ENCODE measurements around the gene GUF1. TPM values are rescaled to one million over a fixed set of nuclear protein-coding genes. Genes with fewer than 3 reads are reported as not detected.
"Not testable (repeated sequence)": the region's sequence is repeated elsewhere in the genome, so short reads cannot be mapped to it uniquely, and the experiment has no call there.

GUF1 gene
- total RNA-seq, 1 donor, result 22.9 TPM

DNA sequence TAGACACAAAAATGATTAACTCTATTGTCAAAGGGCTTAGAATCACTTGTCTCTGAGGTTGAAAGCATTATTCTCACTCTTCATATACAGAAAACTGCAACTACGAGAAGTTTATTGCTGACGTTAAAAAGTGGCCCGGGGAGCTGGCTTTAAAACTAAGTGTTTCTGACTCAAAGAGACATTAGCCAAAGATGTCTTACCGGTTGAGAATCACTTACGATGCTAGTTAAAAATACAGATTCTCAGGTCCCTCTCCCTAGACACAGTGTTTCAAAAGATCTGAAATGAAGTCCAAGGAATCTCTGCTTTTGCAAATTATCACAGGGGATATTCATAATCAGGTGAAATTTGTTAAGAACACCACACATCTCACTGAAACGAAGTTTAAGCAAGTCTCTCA is 46.9 kb downstream of the GUF1 start:
- DNase-seq (ENCODE audit: low read depth), result peak; percentile 2
- peak overlapping the region; percentile 84 for H3K4me3 ChIP-seq (ENCODE audit: low read depth, low read length)
- TF ChIP-seq, protein P1, sequence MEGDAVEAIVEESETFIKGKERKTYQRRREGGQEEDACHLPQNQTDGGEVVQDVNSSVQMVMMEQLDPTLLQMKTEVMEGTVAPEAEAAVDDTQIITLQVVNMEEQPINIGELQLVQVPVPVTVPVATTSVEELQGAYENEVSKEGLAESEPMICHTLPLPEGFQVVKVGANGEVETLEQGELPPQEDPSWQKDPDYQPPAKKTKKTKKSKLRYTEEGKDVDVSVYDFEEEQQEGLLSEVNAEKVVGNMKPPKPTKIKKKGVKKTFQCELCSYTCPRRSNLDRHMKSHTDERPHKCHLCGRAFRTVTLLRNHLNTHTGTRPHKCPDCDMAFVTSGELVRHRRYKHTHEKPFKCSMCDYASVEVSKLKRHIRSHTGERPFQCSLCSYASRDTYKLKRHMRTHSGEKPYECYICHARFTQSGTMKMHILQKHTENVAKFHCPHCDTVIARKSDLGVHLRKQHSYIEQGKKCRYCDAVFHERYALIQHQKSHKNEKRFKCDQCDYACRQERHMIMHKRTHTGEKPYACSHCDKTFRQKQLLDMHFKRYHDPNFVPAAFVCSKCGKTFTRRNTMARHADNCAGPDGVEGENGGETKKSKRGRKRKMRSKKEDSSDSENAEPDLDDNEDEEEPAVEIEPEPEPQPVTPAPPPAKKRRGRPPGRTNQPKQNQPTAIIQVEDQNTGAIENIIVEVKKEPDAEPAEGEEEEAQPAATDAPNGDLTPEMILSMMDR (IDR thresholded peaks at IDR 0.05; ENCODE audit: insufficient read depth, low read depth, low read length), result no peak

DNA sequence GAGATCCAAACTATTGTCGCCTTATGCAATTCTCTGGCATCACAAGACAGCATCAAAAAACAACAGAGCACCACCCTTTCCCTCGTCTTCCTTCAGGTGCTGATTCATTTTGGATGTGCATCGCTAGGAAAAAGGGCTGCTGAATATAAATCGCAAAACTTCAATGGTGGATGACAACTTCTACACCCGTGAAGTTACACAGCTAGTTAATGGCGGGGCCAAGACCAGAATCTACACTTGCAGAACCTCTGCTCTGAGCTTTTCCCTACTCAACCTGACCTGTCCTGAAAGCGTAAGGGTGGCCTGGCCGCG is 47.5 kb downstream of the GUF1 start:
- TF ChIP-seq, protein P1 (IDR thresholded peaks at IDR 0.05; ENCODE audit: insufficient read depth, low read depth, low read length), result no peak
- DNase-seq (ENCODE audit: low read depth), result no peak
- peak overlapping the region; percentile 84 for H3K4me3 ChIP-seq (ENCODE audit: low read depth, low read length)

DNA sequence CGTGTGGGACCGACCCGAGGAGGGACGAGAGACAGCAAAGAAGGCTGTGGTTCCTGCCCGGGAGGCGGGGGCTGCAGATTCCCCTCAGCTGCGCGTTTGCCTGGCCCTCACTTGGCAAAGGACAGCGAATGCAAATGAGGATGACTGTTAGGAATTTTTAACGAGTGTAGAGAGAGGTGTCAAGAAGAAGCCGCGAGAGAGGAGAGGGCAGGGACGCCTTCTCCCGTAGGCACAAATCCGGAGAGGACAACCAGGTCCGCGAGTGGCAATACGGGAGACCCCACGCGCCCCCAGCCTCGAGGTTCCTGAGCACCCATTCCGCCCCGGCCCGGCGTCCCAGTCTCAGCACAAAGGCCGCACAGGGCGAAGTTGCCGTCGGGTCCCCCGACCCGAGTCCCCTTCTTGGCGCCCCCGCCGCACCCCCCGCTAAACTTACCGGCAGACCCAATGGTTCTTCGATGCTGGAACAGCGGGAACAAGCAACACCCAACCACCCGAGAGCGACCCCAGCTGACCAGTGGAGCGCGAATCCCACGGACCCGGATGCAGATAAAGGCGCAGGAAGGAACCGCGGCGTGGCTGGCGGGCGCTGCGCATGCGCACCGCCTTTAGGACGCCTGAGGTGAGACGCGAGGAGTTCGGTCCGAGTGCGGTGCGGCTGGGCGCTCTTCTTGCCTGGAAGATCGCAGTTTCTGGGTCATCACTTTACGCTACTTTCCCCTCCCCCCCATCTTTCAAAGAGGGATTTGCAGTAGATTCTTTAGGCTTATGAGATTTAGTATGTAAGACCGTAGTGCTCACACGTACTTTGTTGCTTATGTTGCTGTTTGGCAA is 48.0 kb downstream of the GUF1 start, which contains the start of gene GNPDA2:
GNPDA2 (minus strand) TSS at position 519 of the 834 bp plus-strand sequence. CDS start 4,349 bp downstream, outside the sequence.
- TF ChIP-seq, protein P1 (IDR thresholded peaks at IDR 0.05; ENCODE audit: insufficient read depth, low read depth, low read length), result peak; percentile 25
- DNase-seq (ENCODE audit: low read depth), result peak; percentile 90
- H3K4me3 ChIP-seq (ENCODE audit: low read depth, low read length), result peak within 1 kb of the TSS; percentile 84

DNA sequence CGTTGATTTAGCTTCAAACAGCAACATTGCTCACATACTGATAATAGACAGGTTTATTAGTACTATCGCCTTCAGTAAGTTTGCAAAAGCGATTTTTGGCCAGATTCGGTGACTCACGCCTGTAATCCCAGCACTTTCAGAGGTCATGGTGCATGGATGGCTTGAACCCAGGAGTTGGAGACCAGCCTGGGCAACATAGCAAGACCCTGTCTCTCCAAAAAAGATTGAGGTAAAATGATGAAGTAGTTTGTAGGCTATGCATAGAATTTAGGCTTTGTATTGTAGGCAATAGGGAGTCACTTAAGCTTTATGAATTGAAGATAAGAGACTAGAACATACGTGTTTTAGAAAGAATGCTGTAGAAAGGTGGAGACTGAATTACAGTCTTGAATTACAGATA is 49.3 kb downstream of the GUF1 start:
- DNase-seq (ENCODE audit: low read depth), result no peak
- TF ChIP-seq, protein P1 (IDR thresholded peaks at IDR 0.05; ENCODE audit: insufficient read depth, low read depth, low read length), result no peak
- H3K4me3 ChIP-seq (ENCODE audit: low read depth, low read length), result no peak overlapping the region

DNA sequence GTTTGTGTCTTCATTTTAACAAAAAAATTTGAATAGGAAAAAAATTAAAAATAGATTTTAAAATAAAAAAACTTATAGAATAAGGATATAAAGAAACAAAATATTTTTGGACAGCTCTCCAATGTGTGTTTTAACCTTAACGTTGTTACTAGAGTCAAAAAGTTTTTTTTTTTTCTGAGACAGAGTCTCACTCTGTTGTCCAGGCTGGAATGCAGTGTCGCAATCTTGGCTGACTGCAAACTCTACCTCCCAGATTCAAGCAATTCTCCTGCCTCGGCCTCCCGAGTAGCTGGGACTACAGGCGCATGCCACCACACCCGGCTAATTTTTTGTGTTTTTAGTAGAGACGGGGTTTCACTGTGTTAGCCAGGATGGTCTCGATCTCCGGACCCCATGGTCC is 50.5 kb downstream of the GUF1 start:
- not testable (repeated sequence) for H3K4me3 ChIP-seq (ENCODE audit: low read depth, low read length); DNase-seq (ENCODE audit: low read depth)

DNA sequence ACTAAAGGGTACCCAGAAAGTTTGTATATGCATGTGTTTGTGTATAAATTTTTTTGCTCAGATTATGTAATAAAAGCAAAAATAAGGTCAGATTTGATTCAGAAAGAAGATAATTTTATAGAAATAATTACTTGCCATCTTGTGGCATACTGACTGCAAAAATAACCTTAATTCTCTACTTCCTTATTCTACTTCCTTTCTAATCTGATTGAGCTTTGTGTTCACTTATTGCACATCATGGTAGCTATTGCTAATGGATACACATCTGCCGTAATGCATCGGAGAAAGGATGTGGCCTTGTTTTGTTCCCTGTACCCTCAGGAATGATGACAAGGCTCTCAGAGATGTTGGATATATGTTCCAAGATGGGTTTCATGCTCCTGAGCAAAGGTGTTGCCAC is 58.7 kb downstream of the GUF1 start:
- TF ChIP-seq, protein P1 (IDR thresholded peaks at IDR 0.05; ENCODE audit: insufficient read depth, low read depth, low read length), result no peak
- no peak overlapping the region for H3K4me3 ChIP-seq (ENCODE audit: low read depth, low read length)
- no peak for DNase-seq (ENCODE audit: low read depth)

DNA sequence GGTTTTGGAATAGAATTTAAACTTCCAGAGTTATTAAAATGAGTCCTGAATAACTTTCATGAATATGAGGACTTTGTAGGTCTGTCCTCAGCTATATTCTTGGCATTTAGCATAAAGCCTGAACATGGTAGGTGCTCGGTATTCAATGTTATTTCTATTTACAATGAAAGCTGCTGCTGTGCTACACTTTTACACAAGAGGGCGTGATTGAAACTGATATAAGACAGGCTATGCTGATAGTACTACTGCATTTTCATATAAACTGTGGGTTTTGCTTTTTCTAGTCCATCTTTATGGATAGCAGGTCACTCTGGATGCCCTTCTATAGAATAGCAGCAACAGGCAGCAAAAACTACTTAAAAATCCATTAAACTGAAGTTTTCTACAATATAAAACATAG is 60.4 kb downstream of the GUF1 start:
- TF ChIP-seq, protein P1 (IDR thresholded peaks at IDR 0.05; ENCODE audit: insufficient read depth, low read depth, low read length), result peak; percentile 41
- DNase-seq (ENCODE audit: low read depth), result peak; percentile 10
- no peak overlapping the region for H3K4me3 ChIP-seq (ENCODE audit: low read depth, low read length)
